ENCODE results near the gene HABP2. TPM values are rescaled to one million over a fixed set of nuclear protein-coding genes. Genes with fewer than 3 reads are reported as not detected.

Gene HABP2
- total RNA-seq, 1 donor from 2014 or later = not detected

DNA sequence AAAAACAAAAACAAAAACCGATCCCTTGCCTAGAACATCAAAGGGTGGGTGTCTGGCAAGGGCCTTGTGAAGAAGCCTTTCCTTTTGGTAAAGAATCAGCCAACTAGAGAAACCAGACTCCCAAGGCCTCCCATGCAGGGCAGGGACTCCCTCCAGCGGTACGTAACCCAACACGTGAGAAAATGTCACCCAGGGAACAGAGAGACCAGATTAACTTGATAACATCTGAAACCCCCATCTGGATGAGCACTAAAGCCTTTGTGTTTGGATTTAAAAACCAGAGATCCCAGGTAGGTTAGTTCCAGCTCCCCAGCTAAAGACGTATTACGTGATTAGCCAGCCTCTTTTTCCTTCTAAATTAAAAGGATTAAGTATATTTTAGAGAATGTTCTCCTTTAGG is 3.0 kb upstream of the HABP2 start:
- Mint-ChIP-seq H3K36me3 (ENCODE audit: low read depth) (no peaks in the 10 kb centered on the region), H3K9me3 (no peaks in the 10 kb centered on the region), H3K4me3 (no peak overlapping the region), H3K27me3 (ENCODE audit: low read depth) (peaks cover 9% of the 10 kb centered on the region), H3K27ac (ENCODE audit: unreplicated experiment) (peak overlapping the region; percentile 40), H3K4me1 (peaks cover 23% of the 10 kb centered on the region)
- TF ChIP-seq, protein P1, sequence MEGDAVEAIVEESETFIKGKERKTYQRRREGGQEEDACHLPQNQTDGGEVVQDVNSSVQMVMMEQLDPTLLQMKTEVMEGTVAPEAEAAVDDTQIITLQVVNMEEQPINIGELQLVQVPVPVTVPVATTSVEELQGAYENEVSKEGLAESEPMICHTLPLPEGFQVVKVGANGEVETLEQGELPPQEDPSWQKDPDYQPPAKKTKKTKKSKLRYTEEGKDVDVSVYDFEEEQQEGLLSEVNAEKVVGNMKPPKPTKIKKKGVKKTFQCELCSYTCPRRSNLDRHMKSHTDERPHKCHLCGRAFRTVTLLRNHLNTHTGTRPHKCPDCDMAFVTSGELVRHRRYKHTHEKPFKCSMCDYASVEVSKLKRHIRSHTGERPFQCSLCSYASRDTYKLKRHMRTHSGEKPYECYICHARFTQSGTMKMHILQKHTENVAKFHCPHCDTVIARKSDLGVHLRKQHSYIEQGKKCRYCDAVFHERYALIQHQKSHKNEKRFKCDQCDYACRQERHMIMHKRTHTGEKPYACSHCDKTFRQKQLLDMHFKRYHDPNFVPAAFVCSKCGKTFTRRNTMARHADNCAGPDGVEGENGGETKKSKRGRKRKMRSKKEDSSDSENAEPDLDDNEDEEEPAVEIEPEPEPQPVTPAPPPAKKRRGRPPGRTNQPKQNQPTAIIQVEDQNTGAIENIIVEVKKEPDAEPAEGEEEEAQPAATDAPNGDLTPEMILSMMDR (conservative IDR thresholded peaks at IDR 0.05) = no peak
- no peak for DNase-seq (ENCODE audit: low read depth, low spot score)

- peaks cover 23% of the 10 kb centered on the region for H3K4me1 Mint-ChIP-seq
- TF ChIP-seq, protein P1 (conservative IDR thresholded peaks at IDR 0.05) = no peak
- DNase-seq (ENCODE audit: low read depth, low spot score) = no peak
- H3K4me3 Mint-ChIP-seq = no peak overlapping the region
- H3K9me3 Mint-ChIP-seq = no peaks in the 10 kb centered on the region
- peaks cover 10% of the 10 kb centered on the region for H3K27me3 Mint-ChIP-seq (ENCODE audit: low read depth)
- no peaks in the 10 kb centered on the region for H3K36me3 Mint-ChIP-seq (ENCODE audit: low read depth)
- H3K27ac Mint-ChIP-seq (ENCODE audit: unreplicated experiment) = peak overlapping the region; percentile 91
Measured at GRCh38 chr10:113550365-113550764, 2.5 kb upstream of the HABP2 start.

GRCh38 chr10:113552014-113552413 is 839 bp upstream of the HABP2 start:
- Mint-ChIP-seq H3K9me3 (no peaks in the 10 kb centered on the region), H3K4me3 (no peak overlapping the region), H3K4me1 (peaks cover 25% of the 10 kb centered on the region), H3K27ac (ENCODE audit: unreplicated experiment) (no peak overlapping the region), H3K36me3 (ENCODE audit: low read depth) (no peaks in the 10 kb centered on the region), H3K27me3 (ENCODE audit: low read depth) (peaks cover 21% of the 10 kb centered on the region)
- no peak for DNase-seq (ENCODE audit: low read depth, low spot score)
- TF ChIP-seq, protein P1 (conservative IDR thresholded peaks at IDR 0.05) = no peak

- TF ChIP-seq, protein P1 (conservative IDR thresholded peaks at IDR 0.05) = no peak
- no peak for DNase-seq (ENCODE audit: low read depth, low spot score)
- Mint-ChIP-seq H3K4me1 (peaks cover 32% of the 10 kb centered on the region), H3K36me3 (ENCODE audit: low read depth) (no peaks in the 10 kb centered on the region), H3K4me3 (no peak overlapping the region), H3K27ac (ENCODE audit: unreplicated experiment) (peak overlapping the region; percentile 57), H3K27me3 (ENCODE audit: low read depth) (peaks cover 32% of the 10 kb centered on the region), H3K9me3 (no peaks in the 10 kb centered on the region)
Measured at GRCh38 chr10:113553149-113553548, 296 bp downstream of the HABP2 start.

DNA sequence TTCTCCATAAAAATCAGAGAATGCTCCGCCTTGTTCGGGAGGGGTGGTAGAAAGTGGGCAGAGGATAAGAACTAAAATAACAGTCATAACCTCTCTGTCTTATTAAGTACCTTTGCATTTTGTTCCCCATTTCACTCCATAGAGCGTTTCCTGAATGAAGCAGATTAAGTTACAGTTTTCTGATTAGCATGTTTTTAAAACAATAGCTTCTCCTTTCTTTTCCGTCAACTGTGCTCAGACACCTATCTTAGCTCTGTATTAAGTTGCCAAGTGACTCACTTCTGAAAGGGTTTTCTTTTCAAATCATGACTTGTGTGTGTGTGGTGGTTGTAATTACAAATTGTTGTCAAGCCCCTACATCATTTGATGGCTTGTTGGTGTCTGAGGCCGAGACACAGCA is 1.4 kb downstream of the HABP2 start:
- TF ChIP-seq, protein P1 (conservative IDR thresholded peaks at IDR 0.05) = no peak
- Mint-ChIP-seq H3K27me3 (ENCODE audit: low read depth) (peaks cover 43% of the 10 kb centered on the region), H3K36me3 (ENCODE audit: low read depth) (no peaks in the 10 kb centered on the region), H3K4me1 (peaks cover 32% of the 10 kb centered on the region), H3K9me3 (no peaks in the 10 kb centered on the region), H3K4me3 (no peak overlapping the region), H3K27ac (ENCODE audit: unreplicated experiment) (no peak overlapping the region)
- DNase-seq (ENCODE audit: low read depth, low spot score) = no peak

DNA sequence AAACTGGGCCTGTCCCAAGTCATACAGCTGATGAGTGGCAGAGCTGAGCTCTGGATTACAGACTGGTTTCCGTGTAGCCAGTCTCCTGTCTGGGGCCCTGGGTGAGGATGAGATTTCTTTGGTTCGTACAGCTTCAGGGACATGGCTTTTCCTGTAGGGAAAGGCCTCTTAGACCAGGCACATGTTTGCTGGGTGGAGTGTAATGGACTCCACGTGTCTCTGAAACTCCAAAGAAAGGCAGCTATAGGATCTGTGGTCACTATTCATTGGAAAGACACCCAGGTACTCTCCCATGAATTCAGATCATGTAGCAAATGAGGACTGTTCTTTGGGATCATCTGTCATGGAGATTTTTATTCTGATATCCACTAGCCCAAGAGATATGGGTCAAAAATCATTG is 2.4 kb downstream of the HABP2 start:
- peaks cover 53% of the 10 kb centered on the region for H3K27me3 Mint-ChIP-seq (ENCODE audit: low read depth)
- no peak overlapping the region for H3K27ac Mint-ChIP-seq (ENCODE audit: unreplicated experiment)
- no peak overlapping the region for H3K4me3 Mint-ChIP-seq
- DNase-seq (ENCODE audit: low read depth, low spot score) = no peak
- H3K4me1 Mint-ChIP-seq = peaks cover 27% of the 10 kb centered on the region
- TF ChIP-seq, protein P1 (conservative IDR thresholded peaks at IDR 0.05) = no peak
- H3K36me3 Mint-ChIP-seq (ENCODE audit: low read depth) = no peaks in the 10 kb centered on the region
- H3K9me3 Mint-ChIP-seq = no peaks in the 10 kb centered on the region
